Suppressor macrophage treated with lipopolysaccharide for 4 hours (primary cell): ENCODE measurements around the gene NUP62.
A peak's percentile ranks its signal among the peaks of the same experiment; 100 is the strongest.

Experiments used
- DNase-seq: peaks from one replicate; pipeline ENCODE4 v3.0.0-alpha.2; 2020

NUP62 gene

GRCh38 chr19:49879243-49879963 lies 49.9 kb downstream of the NUP62 start:
- peak; percentile 48 for DNase-seq

DNA sequence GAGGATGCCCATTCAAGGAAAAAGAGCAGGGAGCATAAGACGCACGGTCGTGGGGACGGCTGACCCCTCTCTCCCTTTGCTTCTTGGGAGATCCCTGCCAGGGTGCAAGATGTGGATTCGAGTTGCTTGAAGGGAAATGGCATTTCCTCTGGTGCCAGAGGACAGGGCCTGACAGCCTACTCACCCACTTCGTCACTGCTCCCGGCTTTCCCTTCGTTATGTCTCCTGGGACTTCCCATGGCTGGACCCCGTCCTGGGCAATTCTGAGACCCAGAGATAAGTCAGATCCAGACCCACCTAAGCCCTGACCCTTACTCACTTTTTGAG lies 50.6 kb downstream of the NUP62 start:
- no peak for DNase-seq

DNA sequence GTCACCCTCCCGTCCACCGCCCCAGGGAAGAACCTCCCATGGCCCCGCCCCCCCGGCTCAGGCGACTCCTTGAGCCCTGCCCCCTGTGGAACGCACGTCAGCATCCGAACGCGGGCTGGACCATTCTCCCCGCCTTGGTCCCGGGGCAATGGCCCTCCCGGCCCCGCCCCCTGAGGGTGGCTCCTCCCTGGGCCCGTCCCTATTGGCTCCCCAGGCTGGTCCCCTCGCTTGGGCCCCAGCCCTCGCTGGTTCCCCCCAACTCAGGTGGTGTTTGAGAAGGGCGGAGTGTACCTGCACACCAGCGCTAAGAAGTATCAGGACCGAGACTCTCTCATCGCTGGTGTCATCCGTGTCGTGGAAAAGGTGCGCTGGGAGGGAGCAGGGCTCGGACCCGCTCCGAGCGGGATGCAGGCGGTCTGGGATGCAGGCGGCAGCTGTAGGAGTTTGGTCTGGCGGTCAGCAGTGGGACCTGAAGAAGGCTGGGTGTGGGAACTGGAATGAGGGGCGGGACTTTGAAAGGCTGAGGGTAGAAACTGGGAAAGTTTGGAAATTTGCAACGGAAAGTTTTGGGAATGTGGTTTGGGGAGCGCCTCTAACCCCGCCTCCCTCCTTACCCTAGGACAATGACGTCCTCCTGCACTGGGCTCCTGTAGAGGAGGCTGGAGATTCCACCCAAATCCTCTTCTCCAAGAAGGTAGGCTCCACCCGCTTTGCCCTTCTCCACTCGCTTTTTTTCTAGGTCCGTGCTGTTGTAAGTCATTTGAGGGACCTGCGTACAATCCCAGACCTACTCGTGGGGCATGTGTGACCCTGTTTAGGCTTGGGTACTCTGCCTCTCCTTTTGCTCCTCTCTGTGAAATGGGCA lies 51.2 kb downstream of the NUP62 start:
- DNase-seq, result peak; percentile 99

DNA sequence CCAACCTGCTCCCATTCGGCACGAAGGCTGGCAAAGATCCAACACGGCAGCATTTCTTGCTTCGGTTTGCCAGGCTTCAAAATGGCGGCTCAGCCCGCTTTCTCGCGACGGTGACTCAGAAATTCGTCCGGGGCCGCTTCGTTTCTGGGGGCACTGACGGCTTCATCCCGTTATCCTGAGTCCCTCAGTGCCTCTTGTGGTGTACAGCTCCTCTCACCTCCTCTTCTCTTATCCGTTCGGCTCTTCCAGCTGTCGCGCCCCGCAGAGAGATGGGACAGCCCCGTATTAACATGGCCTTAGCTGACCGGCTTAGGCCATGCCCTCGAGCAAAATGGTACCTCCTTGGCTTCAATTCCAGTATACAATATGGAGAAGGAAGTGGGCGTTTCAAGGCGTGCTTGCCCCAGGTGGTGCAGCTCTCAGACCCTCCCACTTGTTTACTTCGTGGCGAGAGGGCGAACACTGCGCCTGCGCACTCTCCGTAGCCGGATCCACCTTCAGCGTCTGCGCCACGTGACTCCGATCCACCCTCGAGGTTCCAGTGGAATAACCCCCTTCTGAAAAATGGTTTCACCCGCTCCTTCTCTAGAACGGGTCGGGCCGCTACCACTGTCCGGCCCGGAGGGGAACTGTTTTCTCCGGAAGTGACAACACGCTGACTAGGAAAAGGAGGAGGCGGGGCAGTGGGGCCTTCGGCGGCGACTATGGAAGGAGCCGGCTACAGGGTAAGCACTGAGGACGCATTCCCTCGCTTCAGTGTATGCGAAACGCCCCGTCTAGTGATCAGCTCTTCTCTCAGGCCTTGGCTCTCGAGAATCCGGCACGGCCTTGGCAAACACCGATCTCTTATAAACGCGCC lies 52.1 kb downstream of the NUP62 start, which contains the start of the genes AKT1S1 and TBC1D17:
AKT1S1 (minus strand) TSS at position 336 of the 859 bp plus-strand sequence. CDS start 4,060 bp downstream, outside the sequence.
TBC1D17 (plus strand) TSS at position 683 of the 859 bp plus-strand sequence; CDS start at position 705, 22 bp downstream.
- peak; percentile 100 for DNase-seq

DNA sequence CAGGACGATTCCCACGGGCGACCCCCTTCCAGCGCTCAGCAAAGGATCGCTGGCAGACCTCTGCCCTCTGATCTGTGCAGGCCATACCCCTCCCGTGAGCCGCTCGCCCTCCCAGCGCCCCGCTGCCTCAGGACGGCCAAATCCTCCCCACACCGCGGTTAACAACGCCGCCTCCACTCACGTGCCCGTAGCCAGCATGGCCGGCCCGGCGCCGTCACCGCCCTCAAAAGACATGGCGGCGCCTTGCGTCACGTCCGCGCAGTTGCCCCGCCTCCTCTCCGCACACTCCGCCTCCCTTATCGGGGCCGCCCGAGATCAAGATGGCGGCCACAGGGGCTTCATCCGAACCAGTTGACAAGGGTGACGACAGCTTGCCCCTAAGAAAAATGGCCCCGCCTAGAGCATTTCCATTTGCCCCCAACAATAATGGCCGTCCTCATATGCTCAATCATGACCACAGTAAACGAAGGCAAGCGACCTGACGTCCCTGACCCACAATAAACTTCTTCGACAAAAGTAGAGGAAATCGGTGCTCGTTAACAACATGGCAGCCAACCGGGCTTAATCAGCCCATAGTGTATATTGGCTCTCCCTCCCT lies 52.8 kb downstream of the NUP62 start:
- DNase-seq, result peak; percentile 99

DNA sequence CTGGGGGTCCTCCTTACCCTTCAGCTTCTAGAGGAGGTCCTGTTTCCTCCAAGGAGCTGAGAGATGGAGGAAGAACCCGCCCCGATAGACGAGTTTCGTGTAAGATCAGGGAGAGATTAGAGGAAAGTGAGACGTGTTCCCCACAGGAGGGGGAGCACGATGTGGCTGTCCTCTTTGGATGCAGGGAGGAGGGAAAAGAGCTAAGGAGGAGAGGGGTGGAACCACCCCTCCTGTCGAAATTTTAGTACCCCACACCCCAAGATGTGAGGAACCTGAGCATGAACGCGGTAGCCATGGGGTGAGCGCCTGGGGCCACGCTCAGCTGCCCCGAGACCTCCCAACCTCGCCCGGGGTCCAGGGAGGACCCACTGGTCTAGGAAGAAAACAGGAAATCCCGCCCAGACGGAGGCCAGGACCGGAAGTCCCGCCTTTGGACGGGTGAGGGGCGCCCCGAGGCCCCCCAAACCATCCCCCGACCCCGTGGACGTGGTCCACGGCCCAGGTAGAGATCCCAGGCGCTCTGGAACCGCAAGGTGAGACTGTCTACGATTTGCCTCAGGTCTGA lies 53.4 kb downstream of the NUP62 start:
- no peak for DNase-seq

DNA sequence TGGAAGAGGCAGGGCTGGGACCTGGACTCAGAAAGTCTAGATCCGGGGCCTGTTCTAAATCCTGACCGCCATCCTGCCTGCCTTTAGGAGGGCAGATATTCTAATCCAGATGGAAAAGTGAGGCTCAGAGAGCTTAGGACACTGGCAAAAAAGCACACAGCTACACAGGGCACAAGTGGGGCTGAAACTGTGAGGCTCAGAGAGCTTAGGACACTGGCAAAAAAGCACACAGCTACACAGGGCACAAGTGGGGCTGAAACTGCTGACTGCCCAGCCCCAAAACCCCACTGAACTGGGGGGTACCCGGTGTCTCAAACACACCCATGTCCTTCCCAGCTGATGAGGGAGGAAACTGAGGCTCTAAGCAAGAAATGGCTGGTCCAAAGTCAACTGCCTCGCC lies 54.1 kb downstream of the NUP62 start:
- DNase-seq, result no peak

GRCh38 chr19:49874503-49875157 lies 54.7 kb downstream of the NUP62 start:
- no peak for DNase-seq

DNA sequence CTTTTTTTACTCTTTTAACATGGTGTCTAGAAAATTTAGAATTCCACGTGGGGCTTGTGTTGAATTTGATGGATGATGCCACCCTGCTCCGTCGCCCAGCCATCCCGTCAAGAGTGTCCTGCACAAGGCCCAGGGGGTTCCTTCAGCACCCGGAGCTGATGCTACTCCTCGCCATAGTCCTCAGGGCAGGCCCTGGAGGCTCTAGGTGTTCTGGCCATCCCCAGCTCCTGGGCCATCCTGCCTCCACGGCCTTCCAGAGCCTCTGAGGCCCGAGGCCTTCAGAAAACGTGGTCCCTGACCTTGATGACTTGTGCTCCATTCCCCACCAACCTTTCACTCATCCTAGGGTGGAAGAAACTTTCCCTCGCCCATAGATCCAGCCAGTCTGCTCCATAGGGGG lies 55.5 kb downstream of the NUP62 start:
- no peak for DNase-seq

DNA sequence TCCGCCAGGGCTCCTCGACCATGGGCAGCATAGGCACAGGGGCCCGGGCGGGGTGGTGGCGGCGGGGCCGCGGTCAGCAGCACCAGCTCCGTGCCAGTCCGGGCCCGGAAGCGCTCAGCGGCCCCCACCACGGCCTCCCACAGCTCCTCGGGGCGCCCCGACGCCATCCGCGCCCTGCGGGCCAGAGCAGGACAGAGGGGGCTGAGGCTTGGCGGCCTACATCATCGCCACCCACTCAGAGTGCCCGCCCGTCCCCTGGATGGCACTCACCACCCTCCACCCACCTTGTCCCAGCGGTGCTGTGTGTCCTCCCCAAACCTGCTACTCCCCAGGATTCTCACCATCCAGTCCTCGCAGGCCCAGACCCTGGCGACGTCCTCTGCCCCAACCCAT lies 56.2 kb downstream of the NUP62 start:
- no peak for DNase-seq

- DNase-seq, result no peak
These were observed 56.8 kb downstream of the NUP62 start for GRCh38 chr19:49872245-49873128.

DNA sequence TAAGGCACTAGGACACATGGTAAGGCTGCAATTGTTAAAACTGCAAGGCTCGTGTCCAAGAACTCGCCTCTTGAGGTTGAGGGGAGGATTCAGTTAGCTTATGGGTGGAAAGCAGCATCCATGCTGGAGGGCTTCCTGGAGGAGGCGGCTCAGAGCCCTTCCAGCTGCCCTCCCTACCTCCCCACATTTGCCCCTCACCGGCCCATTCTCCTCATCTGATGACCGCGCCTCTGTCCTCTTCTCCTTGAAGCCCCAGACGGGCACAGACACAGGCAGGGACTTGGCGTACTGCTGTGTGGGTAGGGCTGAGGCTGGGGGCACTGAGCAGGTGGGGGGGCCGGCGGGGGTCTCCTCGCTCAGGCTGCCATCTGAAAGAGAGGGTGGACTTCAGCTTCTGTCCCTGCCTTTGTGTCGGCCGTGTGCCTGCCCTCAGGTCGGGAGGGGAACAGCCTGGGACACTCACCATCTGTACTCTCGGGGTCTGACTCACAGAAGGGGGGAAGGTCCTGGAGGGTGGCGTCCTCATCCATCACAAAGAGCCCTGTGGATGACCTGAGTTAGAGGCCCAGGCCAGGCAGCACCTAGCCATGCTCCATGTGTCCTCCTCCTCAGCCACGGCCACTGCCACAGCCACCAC lies 57.8 kb downstream of the NUP62 start:
- DNase-seq, result no peak

DNA sequence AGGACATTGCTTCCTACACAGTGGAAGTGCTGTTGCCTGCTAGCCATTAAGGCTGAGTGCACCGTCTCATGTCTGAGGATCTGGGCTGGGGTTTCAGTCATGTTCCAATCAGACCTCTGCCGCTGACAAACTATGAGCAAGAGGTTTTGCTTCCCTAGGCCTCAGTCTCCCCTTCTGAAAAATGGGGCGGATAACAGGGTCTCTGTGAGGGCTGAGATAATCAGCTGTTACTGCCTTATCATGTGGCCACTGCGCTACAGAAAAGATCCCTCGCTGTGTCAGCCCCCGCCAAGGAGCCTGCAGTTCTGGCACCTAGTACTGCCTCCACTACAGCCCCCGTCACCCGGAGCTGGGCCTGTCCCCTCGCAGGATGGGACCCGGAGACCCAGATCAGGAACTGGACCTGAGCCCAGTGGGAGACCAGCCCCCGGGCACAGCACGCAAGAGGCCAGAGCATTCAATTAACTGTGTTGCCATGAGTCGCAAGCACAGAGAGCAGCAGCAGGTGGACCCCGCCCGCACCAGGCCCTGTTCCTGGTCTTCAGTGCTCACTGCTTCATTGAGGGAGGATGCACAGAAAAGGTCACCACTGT lies 58.9 kb downstream of the NUP62 start:
- DNase-seq, result no peak

- DNase-seq, result peak; percentile 99
These were observed 59.6 kb downstream of the NUP62 start for GRCh38 chr19:49869484-49870308.

DNA sequence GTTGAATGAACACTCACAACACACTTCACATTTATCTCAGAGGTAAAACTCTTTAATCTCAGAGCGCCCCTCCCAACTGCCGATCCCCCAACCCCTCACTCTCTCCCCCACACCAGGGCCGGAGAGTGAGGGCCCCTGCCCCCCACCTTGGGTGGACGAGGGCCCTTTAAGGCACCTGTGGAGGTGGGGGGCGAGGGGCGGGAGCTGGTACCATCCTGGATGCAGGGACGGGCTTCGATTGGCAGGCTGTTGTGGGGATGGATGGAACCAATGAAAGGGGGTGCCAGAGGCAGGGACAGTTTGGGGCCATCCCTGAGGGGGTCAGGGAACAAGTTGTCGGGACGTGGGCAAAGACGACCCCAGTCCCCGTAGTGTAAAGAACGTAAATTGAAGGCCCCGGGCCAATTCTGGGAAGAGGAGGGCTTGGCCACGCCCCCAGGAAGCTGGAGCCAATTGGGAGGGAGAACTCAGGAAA lies 60.3 kb downstream of the NUP62 start:
- DNase-seq, result no peak

DNA sequence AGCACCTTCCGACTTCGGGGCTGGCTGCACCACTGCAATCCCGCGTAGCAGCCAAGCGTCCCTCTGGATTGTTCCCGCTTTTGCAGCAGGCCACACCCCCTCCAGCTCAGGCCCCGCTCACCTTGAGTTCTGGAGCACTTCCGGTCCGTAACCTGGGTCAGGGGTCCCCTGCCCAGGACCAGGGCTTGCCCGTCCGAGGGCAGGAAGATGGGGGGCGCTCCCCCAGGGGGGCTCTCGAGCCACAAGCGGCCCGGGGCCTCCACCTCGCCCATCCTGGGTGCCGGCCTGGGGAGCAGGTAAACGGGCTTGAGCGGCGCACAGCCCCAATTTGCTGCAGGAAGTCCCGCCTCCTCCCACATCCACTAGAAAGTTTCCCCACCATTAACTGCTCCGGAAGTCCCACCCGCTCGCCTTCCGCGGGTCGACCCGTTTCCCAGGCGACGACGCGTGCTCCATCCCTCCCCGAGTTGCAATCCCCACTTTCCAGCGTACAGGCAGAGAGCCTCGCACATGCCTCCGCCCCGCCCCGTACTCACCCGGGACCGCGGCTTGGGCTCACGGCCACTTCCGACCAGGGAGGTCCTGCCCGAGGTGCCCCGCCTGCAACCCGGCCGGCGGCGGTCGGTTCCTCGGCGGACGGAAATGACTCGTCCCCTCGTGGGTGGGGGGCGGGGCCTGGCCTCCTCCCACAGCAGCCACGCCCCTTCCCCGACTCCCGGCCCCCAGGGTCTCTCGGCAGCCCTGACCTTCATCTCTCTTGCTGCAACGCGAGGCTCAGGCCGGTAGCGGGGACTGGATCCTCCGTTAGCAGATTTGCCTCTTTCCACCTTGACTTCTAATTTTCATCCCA lies 62.1 kb downstream of the NUP62 start, which contains the start of gene PNKP:
PNKP (minus strand) TSS at position 644 of the 850 bp plus-strand sequence; CDS start at position 272, 372 bp downstream.
- DNase-seq, result peak; percentile 95

DNA sequence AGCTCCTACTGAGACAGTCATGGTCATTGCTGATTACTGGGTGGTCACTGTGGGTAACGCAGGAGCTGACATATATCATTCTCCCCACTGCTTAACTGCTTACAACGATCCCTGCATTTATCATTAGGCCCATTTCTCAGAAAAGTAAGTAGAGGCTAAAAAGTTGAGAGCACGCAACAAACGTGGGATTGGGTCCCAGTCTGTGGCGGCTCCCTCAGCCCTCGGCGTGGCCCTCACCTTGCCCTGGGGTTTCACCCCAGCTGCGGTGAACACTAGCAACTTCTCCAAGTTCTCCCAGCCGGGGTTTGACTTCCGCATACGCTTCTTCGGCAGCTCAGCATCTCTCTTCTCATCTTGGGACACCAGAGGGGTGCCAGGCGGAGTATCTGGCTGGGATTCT lies 64.4 kb downstream of the NUP62 start:
- no peak for DNase-seq

GRCh38 chr19:49863935-49864320 lies 65.4 kb downstream of the NUP62 start:
- DNase-seq, result no peak
